HepG2 (cell line): Measurements from ENCODE around the gene TMPRSS15. TPM values are rescaled to one million over a fixed set of nuclear protein-coding genes. Genes with fewer than 3 reads are reported as not detected.

Experiments
- ATAC-seq: fragments of 200-7000 bp; cut with Tn5 transposase; 3 replicates; pipeline ENCODE4 v1.9.1; 2020; ENCODE audit warnings: mild to moderate bottlenecking, moderate library complexity
- BruUV-seq: library from RNA; stranded (reverse); fragments of 400-500 nt; replicated peaks from 2 replicates; lab custom pipeline; 2021; lab: Mats Ljungman, UMichigan
- CTCF ChIA-PET: fragments of 300-600 bp; formaldehyde crosslinking; extraction: SDS; loops from one replicate; lab custom pipeline; 2021; ENCODE audit warnings: low total read pairs, inconsistent platforms, low intra/inter-chr PET ratio; lab: Yijun Ruan, JAX
- POLR2A ChIA-PET: fragments of 350-600 bp; sonication (Branson Sonifier 250); formaldehyde crosslinking; loops from one replicate; lab custom pipeline; 2020; ENCODE audit warnings: antibody characterized with exemption, inconsistent platforms; lab: Yijun Ruan, JAX
- DNase-seq: peaks from one replicate; pipeline ENCODE4 v3.0.0-alpha.2; 2015; ENCODE audit warnings: low spot score
- FAIRE-seq: peaks from 3 replicates; lab custom pipeline; 2011; peaks lifted over from hg19 to GRCh38; lab: Jason Lieb, UNC
- H2AFZ ChIP-seq: one replicate; pipeline ENCODE4 v1.6.1; 2011; ENCODE audit warnings: low read length, inconsistent platforms
- H3K27ac ChIP-seq: fragments of 300-600 bp; 3 replicates; pipeline ENCODE4 v1.8.0; 2011; ENCODE audit warnings: mixed run types, mild to moderate bottlenecking, mixed read lengths, low read length, inconsistent platforms; ENCODE audit not compliant: insufficient read depth; ENCODE audit errors: extremely low read length
- H3K27me3 ChIP-seq, 2 experiments: fragments of 200-600 bp in 1 of 2; 2 replicates in 1 of 2; 3 replicates in 1 of 2; pipeline versions ENCODE4 v1.6.0 to v1.8.0; 2011; ENCODE audit warnings: low read length in 2 of 2, mild to moderate bottlenecking in 2 of 2, moderate library complexity in 2 of 2, inconsistent platforms in 1 of 2; ENCODE audit not compliant: insufficient read depth in 2 of 2, control insufficient read depth in 1 of 2
- H3K36me3 ChIP-seq, 2 experiments: fragments of 200-600 bp in 1 of 2; replicated peaks in 1 of 2; 2 replicates in 1 of 2; 3 replicates in 1 of 2; pipeline versions ENCODE4 v1.5.1 to v1.8.0; 2011; ENCODE audit warnings: low read length in 2 of 2, inconsistent platforms in 1 of 2; ENCODE audit not compliant: insufficient read depth in 2 of 2, control insufficient read depth in 1 of 2
- H3K4me1 ChIP-seq: 2 replicates; pipeline ENCODE4 v1.5.1; 2012; ENCODE audit warnings: low read length, inconsistent platforms; ENCODE audit not compliant: insufficient read depth
- H3K4me2 ChIP-seq: 2 replicates; pipeline ENCODE4 v1.6.0; 2011; ENCODE audit warnings: low read depth, low read length, inconsistent platforms
- H3K4me3 ChIP-seq, 3 experiments: fragments of 200-600 bp in 1 of 3; sonication (generic), shearing (Covaris generic) in 1 of 3; replicated peaks in 1 of 3; 2 replicates each; pipeline ENCODE4 v1.5.1; 2011 to 2016; ENCODE audit warnings: low read length in 3 of 3, inconsistent platforms in 2 of 3, low read depth in 2 of 3, mild to moderate bottlenecking in 2 of 3, control low read depth in 1 of 3, mixed read lengths in 1 of 3; ENCODE audit not compliant: insufficient read depth in 1 of 3
- H3K79me2 ChIP-seq: one replicate; pipeline ENCODE4 v1.6.1; 2011; ENCODE audit warnings: low read length, inconsistent platforms; ENCODE audit not compliant: insufficient read depth
- H3K9ac ChIP-seq: 2 replicates; pipeline ENCODE4 v1.6.0; 2011; ENCODE audit warnings: mild to moderate bottlenecking, low read depth, low read length, inconsistent platforms; ENCODE audit not compliant: insufficient read depth
- H3K9me3 ChIP-seq: 2 replicates; pipeline ENCODE4 v1.5.1; 2012; ENCODE audit warnings: mild to moderate bottlenecking, low read length
- H4K20me1 ChIP-seq: 2 replicates; pipeline ENCODE4 v1.6.0; 2011; ENCODE audit warnings: inconsistent platforms, mild to moderate bottlenecking, low read length, moderate library complexity; ENCODE audit not compliant: insufficient read depth
- ATF7 ChIP-seq, 2 experiments: fragments of 450-650 bp in 1 of 2; sonication (generic) in 1 of 2; formaldehyde crosslinking in 1 of 2; IDR thresholded peaks; 2 replicates each; pipeline versions ENCODE4 v1.4.0 to v1.6.1; 2016 to 2020; ENCODE audit warnings: antibody characterized with exemption in 1 of 2, mild to moderate bottlenecking in 1 of 2, missing genetic modification reagents in 1 of 2
- CHD2 ChIP-seq: IDR thresholded peaks from 2 replicates; pipeline ENCODE4 v1.6.1; 2011; ENCODE audit warnings: low read depth, low read length, improper control_type of control experiment
- GABPA ChIP-seq, 2 experiments: IDR thresholded peaks; 2 replicates each; pipeline ENCODE4 v1.6.1; 2011 to 2016; ENCODE audit warnings: low read depth in 2 of 2, low read length in 1 of 2, missing biosample characterization in 1 of 2, missing genetic modification characterization in 1 of 2
- HOMEZ ChIP-seq: IDR thresholded peaks from 2 replicates; pipeline ENCODE4 v1.6.1; 2016; ENCODE audit warnings: low read depth
- RNF2 ChIP-seq: fragments of 450-650 bp; conservative IDR thresholded peaks from 2 replicates; pipeline ENCODE4 v1.6.1; 2016; ENCODE audit warnings: low read depth
- SAFB2 ChIP-seq: sonication (generic); formaldehyde crosslinking; IDR thresholded peaks from 2 replicates; pipeline ENCODE4 v1.5.1; 2020; ENCODE audit warnings: missing genetic modification reagents, low read depth, mild to moderate bottlenecking, borderline replicate concordance
- WIZ ChIP-seq: sonication (generic); formaldehyde crosslinking; IDR thresholded peaks from 2 replicates; pipeline ENCODE4 v1.5.1; 2020; ENCODE audit warnings: mild to moderate bottlenecking, missing genetic modification reagents
- ZNF326 ChIP-seq: sonication (generic); formaldehyde crosslinking; IDR thresholded peaks from 2 replicates; pipeline ENCODE4 v1.4.0; 2020; ENCODE audit warnings: missing genetic modification reagents, borderline replicate concordance
- ZNF484 ChIP-seq: sonication (generic); formaldehyde crosslinking; IDR thresholded peaks from 2 replicates; pipeline ENCODE4 v1.5.1; 2020; ENCODE audit warnings: mild to moderate bottlenecking, low read depth, missing genetic modification reagents, borderline replicate concordance
- ZNF660 ChIP-seq: sonication (generic); formaldehyde crosslinking; IDR thresholded peaks from 2 replicates; pipeline ENCODE4 v1.5.1; 2020; ENCODE audit warnings: mild to moderate bottlenecking, low read depth, missing genetic modification reagents, borderline replicate concordance
- ZNF878 ChIP-seq: sonication (generic); formaldehyde crosslinking; IDR thresholded peaks from 2 replicates; pipeline ENCODE4 v1.8.1; 2023; ENCODE audit warnings: mild to moderate bottlenecking, missing genetic modification reagents, moderate library complexity
- whole genome bisulfite sequencing: methylation state at CpG from one replicate; pipeline ENCODE4 v1.1.6; 2017; ENCODE audit warnings: low lambda C conversion rate; 5-methylcytosine and 5-hydroxymethylcytosine counted together
- in situ Hi-C: cut with HindIII; loops from 2 replicates; pipeline ENCODE4 v1.10.0; 2017; ENCODE audit warnings: low pct_unique_long_range_greater_than_20kb; ENCODE audit not compliant: extremely low pct_ligation_motif_present
- intact Hi-C: fragments of 100-400 bp; cut with micrococcal nuclease; formaldehyde crosslinking; loops from one replicate; pipeline ENCODE4 v1.10.0; 2022; ENCODE audit not compliant: unreplicated experiment
- polyA plus RNA-seq, 8 experiments: library from polyadenylated mRNA; depleted of rRNA in 3 of 8; stranded (reverse) in 7 of 8; unstranded in 1 of 8; fragments of >200 nt; fragmentation: Illumina TruSeq in 4 of 8; extraction: Trizol in 4 of 8; gene quantifications; 2 replicates each; pipeline versions ENCODE4 v1.2.1 to v1.2.3, GENCODE V29; 2011 to 2016; ENCODE audit warnings: low read depth in 4 of 8, missing spikeins in 1 of 8, mixed read lengths in 1 of 8; ENCODE audit not compliant: insufficient read depth in 1 of 8
- total RNA-seq, 5 experiments: library from RNA; depleted of rRNA; stranded (reverse); fragments of >200 nt; fragmentation: Illumina TruSeq; extraction: Trizol; gene quantifications; 2 replicates each; pipeline ENCODE4 v1.2.3, GENCODE V29; 2016; ENCODE audit warnings: low read depth in 1 of 5
- TF ChIP-seq, protein P1 (sequence below): sonication (generic); formaldehyde crosslinking; IDR thresholded peaks from 2 replicates; pipeline ENCODE4 v1.8.1; 2023; ENCODE audit warnings: mild to moderate bottlenecking, missing genetic modification reagents, borderline replicate concordance

The TMPRSS15 gene
- total and polyA plus RNA-seq, 2 of the 13 experiments (the other 11 are each of a cell fraction or from before 2014, with no cell fraction given), result not detected

- no peaks in the 10 kb centered on the region for H3K36me3 ChIP-seq
- H3K4me2 ChIP-seq, result no peak overlapping the region
- no peak overlapping the region for H2AFZ ChIP-seq
- in situ Hi-C loops (no loop called here), intact Hi-C loops (no loop called here)
- no peak for ATAC-seq
- POLR2A ChIA-PET, result no interaction called here
- no peak for TF ChIP-seq ZNF878
- no peak for TF ChIP-seq ZNF326 (CRISPR knock-in tag)
- TF ChIP-seq ZNF660 (CRISPR knock-in tag), result no peak
- no peak for TF ChIP-seq HOMEZ
- no peak for TF ChIP-seq RNF2
- TF ChIP-seq CHD2, result no peak
- TF ChIP-seq SAFB2 (CRISPR knock-in tag), result no peak
- TF ChIP-seq, protein P1, sequence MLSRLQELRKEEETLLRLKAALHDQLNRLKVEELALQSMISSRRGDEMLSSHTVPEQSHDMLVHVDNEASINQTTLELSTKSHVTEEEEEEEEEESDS (CRISPR knock-in tag), result no peak
- no peak for TF ChIP-seq WIZ (CRISPR knock-in tag)
- no peak for TF ChIP-seq ATF7 (IDR thresholded peaks at IDR 0.05)
- no peak for TF ChIP-seq ATF7 (CRISPR knock-in tag; IDR thresholded peaks at IDR 0.05)
- TF ChIP-seq GABPA (IDR thresholded peaks at IDR 0.05; ENCODE audit: low read depth, low read length), result no peak
- TF ChIP-seq GABPA (CRISPR knock-in tag; IDR thresholded peaks at IDR 0.05; ENCODE audit: low read depth), result no peak
- no peak for TF ChIP-seq ZNF484
- TF ChIP-seq, all 625 proteins: peak for 0
- H3K27ac ChIP-seq, result no peak overlapping the region
- BruUV-seq, result no TSS peak
- no peaks in the 10 kb centered on the region for H3K27me3 ChIP-seq
- 2% methylated on average over 2 of the region's 2 CpGs for WGBS
- CTCF ChIA-PET, result no interaction called here
- no peak overlapping the region for H3K4me3 ChIP-seq
- H3K9me3 ChIP-seq, result peaks cover 78% of the 10 kb centered on the region
- no peaks in the 10 kb centered on the region for H4K20me1 ChIP-seq
- H3K9ac ChIP-seq, result no peak overlapping the region
- no peak for FAIRE-seq
- no peaks in the 10 kb centered on the region for H3K79me2 ChIP-seq
- H3K4me1 ChIP-seq, result no peaks in the 10 kb centered on the region
- no peak for DNase-seq
These were observed 15.6 kb downstream of the TMPRSS15 start for GRCh38 chr21:18387994-18388393.
